Measurements from ENCODE around the gene GATAD2B.

- no peak for TF ChIP-seq POLR2A (IDR thresholded peaks at IDR 0.05; ENCODE audit: low read depth, low read length)
- no peak for TF ChIP-seq POLR2AphosphoS5 (IDR thresholded peaks at IDR 0.05; ENCODE audit: low read depth, low read length)
- TF ChIP-seq TAF1 (IDR thresholded peaks at IDR 0.05; ENCODE audit: borderline replicate concordance, low read depth, low read length) = no peak
Observed at GRCh38 chr1:153954826-153955225, 32.1 kb upstream of the GATAD2B start.
